Breast epithelium (tissue), 3 donors: ENCODE measurements around the gene NDUFAF2.

ENCODE experiments used
- CTCF ChIP-seq, 3 donors: fragments of 450-650 bp; IDR thresholded peaks; one replicate each; pipeline ENCODE4 v1.5.1; 2016 to 2017; ENCODE audit warnings: antibody characterized with exemption in 3 of 3, mild to moderate bottlenecking in 3 of 3, moderate library complexity in 3 of 3
- POLR2A ChIP-seq: fragments of 450-650 bp; IDR thresholded peaks from one replicate; pipeline ENCODE4 v1.6.1; 2016; ENCODE audit warnings: antibody characterized with exemption, mild to moderate bottlenecking, moderate library complexity
- POLR2AphosphoS5 ChIP-seq, 3 donors: sonication (generic); formaldehyde crosslinking; IDR thresholded peaks; one replicate each; pipeline ENCODE4 v1.6.1; 2017; ENCODE audit warnings: antibody characterized with exemption in 3 of 3

DNA sequence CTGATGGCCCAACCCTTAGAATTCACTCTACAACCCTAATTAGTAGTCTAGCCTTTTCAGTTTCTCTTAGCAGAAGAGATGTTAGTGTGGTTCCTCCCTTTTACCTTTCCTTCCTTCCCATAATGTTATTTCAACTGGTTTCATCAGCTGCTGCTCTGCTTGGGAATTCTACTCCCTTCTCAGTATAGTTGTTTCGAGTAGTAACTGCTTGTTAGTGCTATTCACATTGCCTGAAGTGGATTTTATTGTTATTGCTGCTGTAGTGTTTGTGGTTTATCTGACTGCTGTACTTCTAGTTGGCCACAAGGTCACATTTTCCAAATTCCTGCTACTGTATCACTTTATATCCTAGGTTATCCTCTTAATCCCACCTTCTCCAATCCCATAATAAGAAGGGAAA, 187.6 kb downstream of the NDUFAF2 start:
- TF ChIP-seq POLR2AphosphoS5 (IDR thresholded peaks at IDR 0.05) (no peak), CTCF (IDR thresholded peaks at IDR 0.05) (no peak), POLR2A (no peak)
